GM12872 (cell line): ENCODE measurements around the gene CASP1.

Experiments
- CTCF ChIP-seq: IDR thresholded peaks from 3 replicates; pipeline ENCODE4 v1.5.1; 2011; ENCODE audit warnings: low read depth, mild to moderate bottlenecking, low read length, moderate library complexity; ENCODE audit not compliant: insufficient read depth

Gene CASP1

GRCh38 chr11:105000797-105001196 is 34.1 kb downstream of the CASP1 start:
- TF ChIP-seq CTCF = peak; percentile 90

GRCh38 chr11:105000167-105000566 is 34.8 kb downstream of the CASP1 start:
- TF ChIP-seq CTCF = peak; percentile 37; the same call in 2 of the 3 replicates

- TF ChIP-seq CTCF = no peak
Observed at GRCh38 chr11:104999721-105000120, 35.2 kb downstream of the CASP1 start.

- TF ChIP-seq CTCF = no peak
Observed at GRCh38 chr11:104997288-104997687, 37.7 kb downstream of the CASP1 start.

GRCh38 chr11:104995001-104995408 is 39.9 kb downstream of the CASP1 start:
- no peak for TF ChIP-seq CTCF

- no peak for TF ChIP-seq CTCF
Observed at GRCh38 chr11:104992781-104993180, 42.2 kb downstream of the CASP1 start.

- TF ChIP-seq CTCF = no peak
Observed at GRCh38 chr11:104991994-104992393, 43.0 kb downstream of the CASP1 start.

- TF ChIP-seq CTCF = no peak
Observed at GRCh38 chr11:104984808-104985207, 50.1 kb downstream of the CASP1 start.
